Activated CD4-positive, alpha-beta T cell treated with anti-CD3 and anti-CD28 coated beads, Interleukin-2, amount 50 U/mL, for 16 hours (primary cell): ENCODE results near the gene RAB6B.

Experiments used
- DNase-seq: peaks from one replicate; pipeline ENCODE4 v3.0.0-alpha.2; 2020

The RAB6B gene

DNA sequence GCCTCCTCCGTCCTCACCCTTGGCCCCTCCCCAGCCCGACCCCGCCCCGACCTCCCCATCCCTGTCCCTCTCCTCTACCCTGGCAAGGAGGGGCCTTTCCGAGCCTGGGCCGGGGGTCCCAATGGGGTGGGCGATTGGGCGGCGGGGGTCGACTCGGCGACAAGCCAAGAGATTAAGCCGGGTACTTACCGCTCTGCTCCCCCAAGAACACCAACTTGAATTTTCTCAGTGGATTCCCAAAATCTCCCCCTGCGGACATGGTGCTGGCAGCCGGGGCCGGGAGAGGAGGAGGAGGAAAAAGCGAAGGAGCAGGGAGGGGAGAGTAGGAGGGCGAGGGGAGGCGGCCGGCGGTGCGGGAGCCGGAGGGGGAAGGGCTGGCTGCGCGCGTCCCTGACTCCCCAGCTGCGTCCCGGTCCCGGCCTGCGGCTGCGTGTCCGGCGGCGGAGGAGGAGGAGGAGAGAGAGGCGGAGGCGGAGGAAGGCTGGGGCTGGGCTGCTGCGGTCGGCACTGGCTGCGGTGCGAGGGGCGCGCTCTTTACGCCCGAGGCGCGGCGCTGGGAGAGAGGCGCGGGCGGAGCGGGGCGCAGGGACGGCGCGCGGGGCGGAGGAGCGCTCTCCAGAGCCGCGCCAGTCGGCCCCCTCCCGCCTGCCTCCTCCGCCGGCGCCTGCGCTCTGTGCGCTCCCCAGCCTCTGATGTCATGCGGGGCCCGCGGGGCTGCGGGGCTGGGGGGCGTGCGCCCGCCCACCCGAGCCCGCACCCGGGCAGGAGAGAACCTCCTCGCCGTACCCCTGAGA, at the start of gene RAB6B:
Gene RAB6B (minus strand): TSS at position 675 of the 794 bp plus-strand sequence. CDS start 416 bp downstream, at position 259.
- no peak for DNase-seq

DNA sequence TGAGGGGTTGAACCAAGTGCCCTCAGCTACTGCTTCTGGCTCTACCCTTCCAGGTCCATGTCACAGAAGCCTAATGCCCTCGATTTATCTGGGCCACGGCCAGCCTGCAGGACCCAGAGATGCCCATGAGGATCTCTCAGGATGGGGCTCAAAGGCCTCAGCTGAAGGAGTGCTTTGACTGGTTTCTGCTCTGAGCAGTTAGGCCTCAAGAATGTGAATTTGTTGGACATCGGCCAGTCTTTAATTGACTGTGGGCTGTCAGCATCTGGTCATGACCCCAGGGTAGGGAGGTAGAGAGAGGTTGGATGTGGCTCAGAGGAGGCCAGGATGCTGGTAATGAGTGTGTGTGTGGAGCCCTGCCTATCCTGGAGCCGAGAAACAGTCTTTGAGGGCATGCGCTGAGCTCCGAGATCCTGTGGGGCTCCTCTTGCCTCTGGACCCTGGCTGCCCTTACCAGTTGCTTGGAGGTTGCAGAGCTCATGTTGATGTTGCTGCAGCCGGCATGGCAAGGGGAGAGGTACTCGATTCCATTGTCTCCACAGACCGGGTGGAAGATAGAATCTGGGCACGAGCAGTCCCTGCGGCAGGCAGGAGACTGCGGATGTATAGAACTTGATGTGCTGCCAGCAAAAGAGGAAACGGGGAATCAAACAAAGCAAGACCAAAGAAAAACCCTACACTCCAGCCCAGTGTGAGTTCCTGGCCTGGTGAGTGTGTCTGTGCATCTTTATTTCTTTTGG, 49.1 kb upstream of the RAB6B start:
- no peak for DNase-seq

GRCh38 chr3:133944181-133944580, 48.5 kb upstream of the RAB6B start:
- DNase-seq, result no peak

DNA sequence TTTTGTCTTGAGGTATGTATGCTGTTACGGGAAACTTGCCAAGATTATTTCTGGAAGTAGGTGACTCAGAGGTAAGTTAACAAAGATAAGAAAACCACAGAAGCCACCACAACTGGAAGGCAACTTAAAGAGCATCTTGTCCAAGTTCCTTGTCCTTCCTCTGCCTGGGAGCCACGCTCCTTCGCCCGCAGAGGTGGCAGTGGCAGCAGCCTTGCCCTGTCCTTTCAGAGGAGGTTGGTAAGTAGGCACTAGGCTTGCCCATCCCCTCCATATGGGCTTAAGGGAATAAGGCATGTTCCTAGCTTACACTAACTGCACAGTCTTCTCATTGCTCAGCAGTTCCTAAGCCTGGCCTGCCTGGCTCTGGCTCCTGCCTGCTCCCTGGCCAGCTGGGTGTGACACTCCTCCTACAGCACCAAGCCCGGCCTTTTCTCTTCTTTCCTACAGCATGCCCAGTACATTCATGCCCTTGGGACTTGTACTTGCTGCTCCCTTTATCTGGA, 48.0 kb upstream of the RAB6B start:
- DNase-seq, result no peak

DNA sequence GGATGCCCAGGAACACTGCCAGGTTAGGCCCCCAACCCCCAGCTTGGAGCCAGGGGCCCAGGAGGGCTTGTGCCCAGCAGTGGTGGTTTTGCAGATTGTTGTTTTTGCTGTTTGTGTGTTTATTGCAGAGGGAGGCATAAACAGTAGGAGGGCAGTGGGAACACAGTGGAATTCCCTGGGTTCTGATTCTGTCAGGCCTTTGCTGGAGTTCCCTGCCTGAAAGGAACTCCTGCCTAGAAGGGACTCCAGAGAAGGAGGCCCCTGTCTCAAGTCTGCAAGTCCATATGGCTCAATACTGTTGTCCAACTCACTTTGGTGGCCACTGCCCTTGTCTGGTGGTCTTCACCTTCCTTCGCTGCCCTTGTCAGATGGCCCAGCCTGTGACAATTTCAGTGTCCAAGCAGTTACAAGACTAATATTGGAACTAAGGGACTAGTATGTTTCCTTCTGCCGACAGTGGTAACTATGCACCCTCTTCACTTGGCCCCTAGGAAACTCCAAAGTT, 47.4 kb upstream of the RAB6B start:
- DNase-seq, result no peak

GRCh38 chr3:133941415-133941821, 45.7 kb upstream of the RAB6B start:
- no peak for DNase-seq

DNA sequence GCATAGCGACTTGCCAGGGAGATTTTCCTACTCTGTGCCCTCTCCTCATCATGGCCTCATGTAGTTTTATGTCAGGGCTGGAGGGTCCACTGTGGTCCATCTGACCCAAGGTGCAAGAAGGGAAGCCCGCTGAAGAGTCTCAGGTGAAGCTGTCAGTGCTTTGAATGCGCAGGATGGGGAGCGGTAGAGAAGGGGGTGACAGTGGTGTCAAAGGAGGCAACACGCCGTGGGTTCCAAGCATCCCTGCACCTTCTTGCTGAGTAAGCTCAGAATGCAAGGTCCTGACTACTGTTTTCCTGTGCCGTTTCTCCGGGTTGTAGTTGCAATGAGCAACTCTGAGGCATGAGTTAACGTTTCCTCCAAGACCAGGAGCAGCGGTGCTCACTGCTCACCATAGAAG, 44.9 kb upstream of the RAB6B start:
- no peak for DNase-seq

DNA sequence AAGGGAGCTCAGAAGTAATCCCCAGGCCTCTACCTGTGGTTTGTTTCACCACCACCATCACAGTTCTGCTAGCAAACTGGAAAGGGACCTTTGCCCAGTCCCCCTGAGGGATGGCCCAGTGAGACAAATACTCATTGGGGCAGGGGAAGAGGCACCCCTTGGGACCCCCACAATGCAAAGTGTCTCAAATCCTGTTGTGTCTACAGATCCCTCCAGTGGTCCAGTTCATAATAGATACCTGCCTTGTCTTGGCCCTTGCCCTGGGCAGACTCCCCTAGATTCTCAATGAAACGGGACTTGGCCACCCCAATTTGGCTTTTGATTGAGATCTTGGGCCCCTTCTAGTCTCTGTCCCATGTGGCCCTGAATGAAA, 43.8 kb upstream of the RAB6B start:
- DNase-seq, result no peak

- no peak for DNase-seq
Measured at GRCh38 chr3:133938770-133939462, 43.2 kb upstream of the RAB6B start.

GRCh38 chr3:133937756-133938601, 42.3 kb upstream of the RAB6B start:
- DNase-seq, result no peak

DNA sequence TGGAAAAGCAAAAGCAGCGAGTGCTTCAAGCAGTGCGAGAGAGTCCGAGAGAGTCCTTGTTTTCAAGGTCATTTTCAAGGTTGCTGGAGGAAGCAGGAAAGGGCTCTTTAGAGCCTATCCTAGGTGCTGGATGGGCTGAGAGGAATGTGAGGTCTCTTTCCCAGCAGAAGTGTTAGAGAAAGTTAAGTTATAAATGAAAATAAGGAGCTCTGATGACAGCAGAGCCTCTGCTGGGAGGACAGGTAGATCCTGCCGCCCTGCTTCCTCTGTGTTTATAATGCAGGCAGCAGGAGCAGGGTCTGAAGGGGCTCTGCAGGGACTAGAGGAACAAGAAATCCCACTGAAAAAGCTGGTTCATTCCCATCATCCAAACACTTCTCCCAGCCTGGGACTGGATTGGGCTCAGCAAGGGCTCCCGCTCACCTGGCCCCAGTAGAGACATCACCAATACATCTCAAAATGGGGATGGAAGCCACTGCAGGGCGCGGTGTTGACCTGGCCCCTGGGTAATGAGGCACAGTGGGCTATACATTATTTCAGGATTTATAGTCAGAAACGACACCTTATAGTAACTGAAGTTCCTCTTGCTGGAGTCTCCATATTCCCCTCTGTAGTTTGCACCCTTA, 41.5 kb upstream of the RAB6B start:
- DNase-seq, result no peak

DNA sequence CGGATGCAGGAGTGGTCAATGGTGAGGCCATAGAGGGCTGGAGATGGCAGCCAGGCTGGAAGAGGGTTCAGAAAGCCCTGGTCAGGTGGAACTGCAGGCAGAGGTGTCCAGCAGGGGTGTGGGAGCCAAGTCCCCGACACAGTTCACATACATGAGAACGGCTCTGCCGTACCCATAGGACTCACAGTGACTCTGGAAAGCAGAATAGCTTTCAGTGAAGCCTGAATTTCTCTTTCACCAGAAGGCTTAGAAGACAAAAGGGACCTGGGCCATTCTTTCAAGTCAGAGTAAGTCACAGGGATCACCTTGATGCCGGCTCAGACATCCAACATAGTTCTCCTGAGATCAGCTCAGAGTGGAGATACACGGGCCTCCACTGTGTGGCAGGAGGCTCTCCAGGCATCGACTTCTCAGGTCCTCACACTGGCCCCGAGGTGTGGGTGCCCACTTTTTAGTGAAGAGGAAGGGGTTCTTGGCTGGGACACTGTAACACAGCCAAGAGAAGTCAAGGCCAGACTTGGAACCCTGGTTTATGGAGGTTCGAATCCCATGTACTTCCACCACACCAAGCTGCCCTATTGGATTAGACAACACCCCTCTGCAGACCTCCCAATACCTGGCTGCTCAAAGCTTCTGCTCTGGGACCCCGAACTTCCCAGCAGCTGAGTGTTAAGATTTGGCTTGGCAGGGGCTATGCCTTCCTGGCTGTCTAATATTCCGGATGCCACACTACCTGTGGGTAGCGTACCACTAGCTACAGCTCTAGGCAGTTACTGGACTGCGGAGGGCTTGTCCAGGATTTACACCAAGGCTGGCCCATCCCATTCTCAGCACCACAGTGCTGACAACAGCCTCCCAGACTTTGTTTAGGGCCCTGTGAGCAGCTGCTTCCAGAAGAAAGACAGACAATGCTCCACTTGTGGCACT, 40.4 kb upstream of the RAB6B start:
- DNase-seq, result no peak

DNA sequence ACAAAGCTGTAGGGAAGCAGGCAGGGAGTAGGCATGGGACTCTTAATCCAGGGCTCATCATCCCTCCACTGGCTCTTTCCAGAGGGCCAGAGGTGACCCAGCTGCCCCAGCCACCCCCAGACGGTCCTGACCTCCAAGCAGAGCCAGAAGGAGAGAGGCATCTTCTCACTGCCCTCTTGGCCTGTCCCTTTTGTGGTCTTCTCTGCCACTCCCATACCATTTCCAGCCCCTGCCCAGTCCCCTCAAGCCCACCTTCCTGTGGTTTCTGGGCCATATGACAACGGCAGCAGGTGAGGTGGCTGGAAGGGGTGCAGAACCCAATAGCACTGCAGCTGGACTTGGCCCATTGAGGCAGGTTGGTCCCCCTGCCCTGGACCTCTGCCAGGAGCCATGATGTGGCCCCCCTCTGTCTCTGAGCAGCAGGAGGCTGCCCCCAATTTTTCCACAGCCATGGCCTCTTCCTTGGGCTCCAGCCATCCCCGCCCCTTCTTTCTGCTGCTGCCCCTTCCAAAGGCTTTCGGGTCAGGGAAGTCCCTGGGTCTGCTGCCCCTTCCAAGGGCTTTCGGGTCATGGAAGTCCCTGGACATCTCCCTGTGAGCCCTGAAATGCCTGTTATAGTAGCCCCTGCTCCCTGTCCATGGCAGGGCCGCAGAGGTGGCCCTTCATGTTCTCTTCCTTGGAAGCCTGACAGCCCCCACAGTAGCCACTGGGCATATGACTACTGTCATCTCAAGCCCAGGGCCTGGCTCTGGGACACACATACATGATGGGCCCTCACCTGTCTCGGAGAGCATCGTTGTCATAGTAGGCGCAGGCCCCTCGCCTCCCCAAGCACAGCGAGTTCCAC, 39.5 kb upstream of the RAB6B start:
- DNase-seq, result no peak

- DNase-seq, result no peak
Measured at GRCh38 chr3:133934073-133934970, 38.6 kb upstream of the RAB6B start.

GRCh38 chr3:133933097-133934024, 37.7 kb upstream of the RAB6B start:
- no peak for DNase-seq

GRCh38 chr3:133932009-133932408, 36.3 kb upstream of the RAB6B start:
- DNase-seq, result no peak

DNA sequence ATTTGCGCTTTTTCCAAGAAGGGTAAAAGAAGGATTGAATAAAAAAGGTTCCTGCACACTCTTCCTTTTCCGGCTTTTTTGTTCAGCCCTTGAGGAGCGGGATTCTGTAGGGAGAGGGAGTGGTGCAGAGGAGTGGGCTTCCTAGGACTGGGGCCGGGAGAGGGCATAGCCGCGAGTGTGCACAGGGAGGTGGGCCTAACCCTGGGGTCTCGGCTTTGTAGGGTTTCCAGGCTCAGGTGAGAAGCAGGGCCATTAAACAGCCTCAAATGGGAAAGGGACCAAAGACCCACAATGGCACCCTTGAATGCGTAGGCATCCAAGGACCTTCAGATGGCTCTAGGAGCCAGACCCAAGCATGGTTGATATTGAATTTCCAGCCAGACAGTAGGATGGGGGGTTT, 35.4 kb upstream of the RAB6B start:
- no peak for DNase-seq
